Measurements from ENCODE around the gene RFXANK. TPM values are rescaled to one million over a fixed set of nuclear protein-coding genes. Genes with fewer than 3 reads are reported as not detected.

Gene RFXANK
- total RNA-seq, 1 donor from 2014 or later: 91.1 TPM

DNA sequence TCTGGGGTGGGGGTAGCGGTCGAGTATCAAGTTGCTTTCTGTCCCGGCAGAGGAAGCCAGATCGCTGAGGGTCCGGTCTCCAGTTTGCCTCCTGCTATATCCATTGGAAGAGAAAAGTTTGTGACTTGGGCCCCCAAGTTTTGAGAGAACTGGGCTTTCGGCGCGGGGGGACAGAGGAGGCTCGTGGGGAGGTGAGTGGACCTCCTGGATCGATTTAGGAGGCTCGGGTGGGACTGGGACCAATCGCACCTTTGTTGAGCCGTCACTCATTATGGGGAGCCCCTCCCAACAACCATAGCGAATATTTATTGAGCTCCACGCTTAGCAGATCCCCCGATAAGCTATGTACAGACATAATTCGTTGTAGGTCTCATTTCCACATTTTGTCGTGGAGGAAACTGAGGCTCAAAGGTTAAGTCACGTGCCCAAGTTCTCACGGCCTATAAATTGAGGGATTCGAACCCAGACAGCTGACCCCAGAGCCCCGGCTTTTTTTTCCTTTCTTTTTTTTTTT lies 909 bp downstream of the RFXANK start:
- Histone ChIP-seq H3K36me3 (ENCODE audit: insufficient read depth, low read length) (no peaks in the 10 kb centered on the region), H3K9ac (ENCODE audit: low read length) (peak overlapping the region; percentile 88), H2AFZ (ENCODE audit: low read depth, low read length) (peak overlapping the region; percentile 72), H3K4me3 (ENCODE audit: insufficient read depth, low read depth, low read length) (peak overlapping the region; percentile 80), H3K79me2 (ENCODE audit: insufficient read depth, low read length) (peaks cover 51% of the 10 kb centered on the region), H3K4me2 (ENCODE audit: low read length) (peak overlapping the region; percentile 92), H3K27me3 (ENCODE audit: insufficient read depth, low read length) (no peaks in the 10 kb centered on the region), H3K27ac (ENCODE audit: low read depth, low read length) (peak overlapping the region; percentile 52), H3K9me3 (ENCODE audit: insufficient read depth, low read depth, low read length) (no peaks in the 10 kb centered on the region), H4K20me1 (ENCODE audit: insufficient read depth, low read length) (peaks cover 31% of the 10 kb centered on the region), H3K4me1 (ENCODE audit: insufficient read depth, low read length) (peaks cover 9% of the 10 kb centered on the region)
- H3K4me1 Mint-ChIP-seq (ENCODE audit: low read depth, unreplicated experiment): peaks cover 11% of the 10 kb centered on the region
- no peak for DNase-seq (ENCODE audit: low read depth)
- no peaks in the 10 kb centered on the region for H3K27me3 Mint-ChIP-seq (ENCODE audit: low read depth, unreplicated experiment)
- peak overlapping the region; percentile 91 for H3K27ac Mint-ChIP-seq (ENCODE audit: unreplicated experiment)
- no peaks in the 10 kb centered on the region for H3K9me3 Mint-ChIP-seq (ENCODE audit: unreplicated experiment)
- TF ChIP-seq EZH2 (IDR thresholded peaks at IDR 0.05; ENCODE audit: insufficient read depth, low read length): no peak
- TF ChIP-seq, protein P1, sequence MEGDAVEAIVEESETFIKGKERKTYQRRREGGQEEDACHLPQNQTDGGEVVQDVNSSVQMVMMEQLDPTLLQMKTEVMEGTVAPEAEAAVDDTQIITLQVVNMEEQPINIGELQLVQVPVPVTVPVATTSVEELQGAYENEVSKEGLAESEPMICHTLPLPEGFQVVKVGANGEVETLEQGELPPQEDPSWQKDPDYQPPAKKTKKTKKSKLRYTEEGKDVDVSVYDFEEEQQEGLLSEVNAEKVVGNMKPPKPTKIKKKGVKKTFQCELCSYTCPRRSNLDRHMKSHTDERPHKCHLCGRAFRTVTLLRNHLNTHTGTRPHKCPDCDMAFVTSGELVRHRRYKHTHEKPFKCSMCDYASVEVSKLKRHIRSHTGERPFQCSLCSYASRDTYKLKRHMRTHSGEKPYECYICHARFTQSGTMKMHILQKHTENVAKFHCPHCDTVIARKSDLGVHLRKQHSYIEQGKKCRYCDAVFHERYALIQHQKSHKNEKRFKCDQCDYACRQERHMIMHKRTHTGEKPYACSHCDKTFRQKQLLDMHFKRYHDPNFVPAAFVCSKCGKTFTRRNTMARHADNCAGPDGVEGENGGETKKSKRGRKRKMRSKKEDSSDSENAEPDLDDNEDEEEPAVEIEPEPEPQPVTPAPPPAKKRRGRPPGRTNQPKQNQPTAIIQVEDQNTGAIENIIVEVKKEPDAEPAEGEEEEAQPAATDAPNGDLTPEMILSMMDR (IDR thresholded peaks at IDR 0.05; ENCODE audit: insufficient read depth, low read depth, low read length): no peak
- H3K36me3 Mint-ChIP-seq (ENCODE audit: low read depth, unreplicated experiment): peaks cover 2% of the 10 kb centered on the region
- FAIRE-seq: no peak
- H3K4me3 Mint-ChIP-seq (ENCODE audit: unreplicated experiment): peak overlapping the region; percentile 97

DNA sequence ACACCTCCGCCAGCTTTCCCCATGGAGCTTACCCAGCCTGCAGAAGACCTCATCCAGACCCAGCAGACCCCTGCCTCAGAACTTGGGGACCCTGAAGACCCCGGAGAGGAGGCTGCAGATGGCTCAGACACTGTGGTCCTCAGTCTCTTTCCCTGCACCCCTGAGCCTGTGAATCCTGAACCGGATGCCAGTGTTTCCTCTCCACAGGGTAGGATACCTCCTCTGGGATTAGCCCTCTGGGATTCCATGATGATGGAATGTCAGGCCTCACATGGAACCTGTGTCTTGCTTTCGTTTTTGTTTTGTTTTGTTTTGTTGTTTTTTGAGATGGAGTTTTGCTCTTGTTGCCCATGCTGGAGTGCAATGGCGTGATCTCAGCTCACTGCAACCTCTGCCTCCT lies 1.9 kb downstream of the RFXANK start:
- peaks cover 4% of the 10 kb centered on the region for H3K36me3 ChIP-seq (ENCODE audit: insufficient read depth, low read length)
- H3K4me1 ChIP-seq (ENCODE audit: insufficient read depth, low read length): peaks cover 9% of the 10 kb centered on the region
- FAIRE-seq (no peak), DNase-seq (ENCODE audit: low read depth) (no peak)
- peak overlapping the region; percentile 92 for H3K4me2 ChIP-seq (ENCODE audit: low read length)
- no peaks in the 10 kb centered on the region for H3K9me3 Mint-ChIP-seq (ENCODE audit: unreplicated experiment)
- no peak overlapping the region for H3K9ac ChIP-seq (ENCODE audit: low read length)
- H2AFZ ChIP-seq (ENCODE audit: low read depth, low read length): no peak overlapping the region
- H3K36me3 Mint-ChIP-seq (ENCODE audit: low read depth, unreplicated experiment): peaks cover 10% of the 10 kb centered on the region
- H3K4me1 Mint-ChIP-seq (ENCODE audit: low read depth, unreplicated experiment): peaks cover 11% of the 10 kb centered on the region
- peak overlapping the region; percentile 80 for H3K4me3 ChIP-seq (ENCODE audit: insufficient read depth, low read depth, low read length)
- H4K20me1 ChIP-seq (ENCODE audit: insufficient read depth, low read length): peaks cover 39% of the 10 kb centered on the region
- no peaks in the 10 kb centered on the region for H3K27me3 Mint-ChIP-seq (ENCODE audit: low read depth, unreplicated experiment)
- TF ChIP-seq, protein P1 (IDR thresholded peaks at IDR 0.05; ENCODE audit: insufficient read depth, low read depth, low read length): no peak
- no peak for TF ChIP-seq EZH2 (IDR thresholded peaks at IDR 0.05; ENCODE audit: insufficient read depth, low read length)
- H3K27me3 ChIP-seq (ENCODE audit: insufficient read depth, low read length): no peaks in the 10 kb centered on the region
- peaks cover 51% of the 10 kb centered on the region for H3K79me2 ChIP-seq (ENCODE audit: insufficient read depth, low read length)
- peak overlapping the region; percentile 97 for H3K4me3 Mint-ChIP-seq (ENCODE audit: unreplicated experiment)
- H3K27ac Mint-ChIP-seq (ENCODE audit: unreplicated experiment): no peak overlapping the region
- no peaks in the 10 kb centered on the region for H3K9me3 ChIP-seq (ENCODE audit: insufficient read depth, low read depth, low read length)
- H3K27ac ChIP-seq (ENCODE audit: low read depth, low read length): no peak overlapping the region

All from astrocyte (in vitro differentiated cells and primary cell).